ENCODE measurements around the gene CAMK2G. TPM values are rescaled to one million over a fixed set of nuclear protein-coding genes. Genes with fewer than 3 reads are reported as not detected.
A peak's percentile ranks its signal among the peaks of the same experiment; 100 is the strongest.

CAMK2G gene
- polyA plus RNA-seq, 2 of the 4 experiments (the other 2 are of a cell fraction) = 22.6 to 25.5 TPM

DNA sequence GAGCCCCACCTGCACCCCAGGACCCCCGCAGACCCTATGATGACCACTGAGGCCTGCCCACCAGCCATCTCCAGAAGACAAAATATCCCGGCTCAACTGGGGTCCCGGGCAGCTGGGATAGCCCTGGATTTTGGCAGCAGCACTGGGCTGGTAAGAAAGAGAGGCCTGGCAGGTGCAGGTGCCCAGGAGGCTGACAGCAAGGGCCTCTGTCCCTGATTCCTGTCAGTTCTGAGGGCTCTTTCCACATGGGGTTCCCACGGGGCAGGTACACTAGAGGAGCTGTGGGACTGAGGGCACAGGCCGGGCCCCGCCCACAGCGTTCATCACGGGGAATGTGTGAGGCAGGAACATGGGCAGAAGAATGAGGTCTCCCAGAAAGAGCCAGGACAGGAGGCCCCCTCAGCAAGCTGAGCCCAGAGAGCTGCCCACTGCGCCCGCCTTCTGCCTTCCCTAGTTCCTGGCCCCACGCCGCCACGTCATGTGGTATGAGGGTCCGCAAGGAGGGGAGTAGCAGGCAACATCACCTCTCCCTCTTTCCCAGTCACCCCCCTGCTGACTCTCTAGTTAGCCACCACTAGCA is 50.1 kb downstream of the CAMK2G start:
- H3K9me3 ChIP-seq = no peaks in the 10 kb centered on the region
- 0 out of 3 replicates have a peak, but pooled peaks cover 3% of the 10 kb centered on the region for H3K4me1 ChIP-seq
- DNase-seq (ENCODE audit: low read depth in 1 of 2, low spot score in 1 of 2) (no peak), FAIRE-seq (no peak), ATAC-seq (no peak)
- ChIA-PET POLR2A (no interaction called here), CTCF (interaction anchor here (0.6 to 1.7 kb wide), 4 partner anchors 13 to 668 kb away, joined by 3 to 9 read pairs (median 4); no protein-coding TSS in a partner anchor)
- no peak overlapping the region for H3K4me3 ChIP-seq
- no peak for TF ChIP-seq EHF (CRISPR knock-in tag; IDR thresholded peaks at IDR 0.05)
- TF ChIP-seq, protein P1, sequence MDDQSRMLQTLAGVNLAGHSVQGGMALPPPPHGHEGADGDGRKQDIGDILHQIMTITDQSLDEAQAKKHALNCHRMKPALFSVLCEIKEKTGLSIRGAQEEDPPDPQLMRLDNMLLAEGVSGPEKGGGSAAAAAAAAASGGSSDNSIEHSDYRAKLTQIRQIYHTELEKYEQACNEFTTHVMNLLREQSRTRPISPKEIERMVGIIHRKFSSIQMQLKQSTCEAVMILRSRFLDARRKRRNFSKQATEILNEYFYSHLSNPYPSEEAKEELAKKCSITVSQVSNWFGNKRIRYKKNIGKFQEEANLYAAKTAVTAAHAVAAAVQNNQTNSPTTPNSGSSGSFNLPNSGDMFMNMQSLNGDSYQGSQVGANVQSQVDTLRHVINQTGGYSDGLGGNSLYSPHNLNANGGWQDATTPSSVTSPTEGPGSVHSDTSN (IDR thresholded peaks at IDR 0.05) = no peak
- TF ChIP-seq PHF8 (IDR thresholded peaks at IDR 0.05; ENCODE audit: borderline replicate concordance, low read depth) = no peak
- no peak overlapping the region for H3K27ac ChIP-seq
- no peak overlapping the region for H3K4me2 ChIP-seq
- WGBS (ENCODE audit: missing lambda C conversion rate) = 91% methylated on average over 14 of the region's 14 CpGs

DNA sequence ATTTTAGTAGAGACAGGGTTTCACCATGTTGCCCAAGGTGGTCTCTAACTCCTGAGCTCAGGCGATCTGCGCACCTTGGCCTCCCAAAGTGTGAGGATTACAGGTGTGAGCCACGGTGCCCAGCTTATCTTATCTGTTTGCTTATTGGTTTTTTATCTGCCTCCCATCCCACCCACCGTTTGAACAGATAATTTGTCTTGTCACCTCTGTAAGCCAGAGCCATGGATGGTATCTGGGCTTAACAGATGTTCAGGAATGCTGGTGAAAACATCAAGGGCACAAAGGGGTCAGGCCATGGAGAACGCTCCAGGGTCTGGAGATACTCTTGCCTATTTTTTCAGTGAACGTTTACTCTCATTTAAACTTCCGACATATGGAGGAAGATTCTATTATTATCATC is 51.0 kb downstream of the CAMK2G start:
- no peak for FAIRE-seq
- no peak for ATAC-seq
- CTCF ChIA-PET = interaction anchor here (1.2 to 2.7 kb wide), 3 partner anchors 26 to 117 kb away, joined by 3 to 9 read pairs (median 8); no protein-coding TSS in a partner anchor
- 0 out of 3 replicates have a peak, but pooled peaks cover 3% of the 10 kb centered on the region for H3K4me1 ChIP-seq
- POLR2A ChIA-PET = no interaction called here
- WGBS (ENCODE audit: missing lambda C conversion rate) = 95% methylated on average over 7 of the region's 7 CpGs
- TF ChIP-seq HOXB5 (CRISPR knock-in tag; IDR thresholded peaks at IDR 0.05) (no peak), RAD21 (conservative IDR thresholded peaks at IDR 0.05 in 1 of 2, IDR thresholded peaks at IDR 0.05 in 1 of 2) (no peak), HOXA7 (CRISPR knock-in tag; IDR thresholded peaks at IDR 0.05) (no peak), JUN (IDR thresholded peaks at IDR 0.05) (no peak), PHF8 (IDR thresholded peaks at IDR 0.05; ENCODE audit: borderline replicate concordance, low read depth) (no peak)
- TF ChIP-seq, protein P2, sequence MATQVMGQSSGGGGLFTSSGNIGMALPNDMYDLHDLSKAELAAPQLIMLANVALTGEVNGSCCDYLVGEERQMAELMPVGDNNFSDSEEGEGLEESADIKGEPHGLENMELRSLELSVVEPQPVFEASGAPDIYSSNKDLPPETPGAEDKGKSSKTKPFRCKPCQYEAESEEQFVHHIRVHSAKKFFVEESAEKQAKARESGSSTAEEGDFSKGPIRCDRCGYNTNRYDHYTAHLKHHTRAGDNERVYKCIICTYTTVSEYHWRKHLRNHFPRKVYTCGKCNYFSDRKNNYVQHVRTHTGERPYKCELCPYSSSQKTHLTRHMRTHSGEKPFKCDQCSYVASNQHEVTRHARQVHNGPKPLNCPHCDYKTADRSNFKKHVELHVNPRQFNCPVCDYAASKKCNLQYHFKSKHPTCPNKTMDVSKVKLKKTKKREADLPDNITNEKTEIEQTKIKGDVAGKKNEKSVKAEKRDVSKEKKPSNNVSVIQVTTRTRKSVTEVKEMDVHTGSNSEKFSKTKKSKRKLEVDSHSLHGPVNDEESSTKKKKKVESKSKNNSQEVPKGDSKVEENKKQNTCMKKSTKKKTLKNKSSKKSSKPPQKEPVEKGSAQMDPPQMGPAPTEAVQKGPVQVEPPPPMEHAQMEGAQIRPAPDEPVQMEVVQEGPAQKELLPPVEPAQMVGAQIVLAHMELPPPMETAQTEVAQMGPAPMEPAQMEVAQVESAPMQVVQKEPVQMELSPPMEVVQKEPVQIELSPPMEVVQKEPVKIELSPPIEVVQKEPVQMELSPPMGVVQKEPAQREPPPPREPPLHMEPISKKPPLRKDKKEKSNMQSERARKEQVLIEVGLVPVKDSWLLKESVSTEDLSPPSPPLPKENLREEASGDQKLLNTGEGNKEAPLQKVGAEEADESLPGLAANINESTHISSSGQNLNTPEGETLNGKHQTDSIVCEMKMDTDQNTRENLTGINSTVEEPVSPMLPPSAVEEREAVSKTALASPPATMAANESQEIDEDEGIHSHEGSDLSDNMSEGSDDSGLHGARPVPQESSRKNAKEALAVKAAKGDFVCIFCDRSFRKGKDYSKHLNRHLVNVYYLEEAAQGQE (IDR thresholded peaks at IDR 0.05) = no peak
- TF ChIP-seq, protein P3, sequence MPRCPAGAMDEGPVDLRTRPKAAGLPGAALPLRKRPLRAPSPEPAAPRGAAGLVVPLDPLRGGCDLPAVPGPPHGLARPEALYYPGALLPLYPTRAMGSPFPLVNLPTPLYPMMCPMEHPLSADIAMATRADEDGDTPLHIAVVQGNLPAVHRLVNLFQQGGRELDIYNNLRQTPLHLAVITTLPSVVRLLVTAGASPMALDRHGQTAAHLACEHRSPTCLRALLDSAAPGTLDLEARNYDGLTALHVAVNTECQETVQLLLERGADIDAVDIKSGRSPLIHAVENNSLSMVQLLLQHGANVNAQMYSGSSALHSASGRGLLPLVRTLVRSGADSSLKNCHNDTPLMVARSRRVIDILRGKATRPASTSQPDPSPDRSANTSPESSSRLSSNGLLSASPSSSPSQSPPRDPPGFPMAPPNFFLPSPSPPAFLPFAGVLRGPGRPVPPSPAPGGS (IDR thresholded peaks at IDR 0.05) = no peak
- TF ChIP-seq, protein P4, sequence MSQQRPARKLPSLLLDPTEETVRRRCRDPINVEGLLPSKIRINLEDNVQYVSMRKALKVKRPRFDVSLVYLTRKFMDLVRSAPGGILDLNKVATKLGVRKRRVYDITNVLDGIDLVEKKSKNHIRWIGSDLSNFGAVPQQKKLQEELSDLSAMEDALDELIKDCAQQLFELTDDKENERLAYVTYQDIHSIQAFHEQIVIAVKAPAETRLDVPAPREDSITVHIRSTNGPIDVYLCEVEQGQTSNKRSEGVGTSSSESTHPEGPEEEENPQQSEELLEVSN (IDR thresholded peaks at IDR 0.05; ENCODE audit: borderline replicate concordance, low read depth) = no peak
- no peak for DNase-seq (ENCODE audit: low read depth in 1 of 2, low spot score in 1 of 2)
- H3K27ac ChIP-seq = no peak overlapping the region
- H3K4me2 ChIP-seq = no peak overlapping the region
- H3K4me3 ChIP-seq = no peak overlapping the region
- H3K9me3 ChIP-seq = no peaks in the 10 kb centered on the region

DNA sequence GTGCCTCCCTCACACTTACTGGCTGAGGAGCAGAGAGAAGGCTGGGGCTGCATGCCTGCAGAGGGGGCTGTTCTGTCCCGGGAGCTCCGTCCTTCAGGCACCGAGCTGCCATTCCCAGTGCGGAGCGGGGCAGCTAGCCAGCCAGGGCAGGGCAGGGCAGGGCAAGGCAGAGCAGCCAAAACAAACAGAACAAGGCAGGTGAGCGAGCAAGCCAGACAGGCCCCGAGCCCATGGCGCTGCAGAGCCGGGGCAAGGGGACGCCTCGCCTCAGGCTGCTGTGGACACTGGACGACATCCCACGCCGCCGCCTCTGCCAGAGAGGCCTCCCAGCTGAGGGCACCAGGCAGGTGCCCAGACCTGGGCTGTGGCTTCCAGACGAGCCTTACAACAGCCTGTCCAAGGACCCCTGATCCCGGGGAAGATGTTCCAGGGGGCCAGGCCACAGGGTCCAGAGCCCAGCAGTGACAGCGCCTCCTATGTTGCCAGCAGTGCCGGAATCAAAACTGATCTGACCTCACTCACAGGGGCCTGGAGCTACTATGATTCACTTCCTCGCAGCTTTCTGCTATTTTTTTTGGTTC is 54.8 kb downstream of the CAMK2G start:
- peak; percentile 14 to 45; a peak in 3 of 6 replicates for ATAC-seq
- Histone ChIP-seq H3K4me1 (no peaks in the 10 kb centered on the region), H3K4me2 (no peak overlapping the region), H3K9me3 (no peaks in the 10 kb centered on the region), H3K27ac (no peak overlapping the region), H3K4me3 (no peak overlapping the region)
- TF ChIP-seq EP300 (IDR thresholded peaks at IDR 0.05) (no peak), EHMT2 (IDR thresholded peaks at IDR 0.05; ENCODE audit: low read depth) (no peak), HOXB5 (CRISPR knock-in tag; IDR thresholded peaks at IDR 0.05) (no peak), POLR2AphosphoS2 (conservative IDR thresholded peaks at IDR 0.05; ENCODE audit: low read length) (no peak), KDM1A (IDR thresholded peaks at IDR 0.05; ENCODE audit: low read depth) (no peak), JUN (IDR thresholded peaks at IDR 0.05) (no peak), SREBF2 (IDR thresholded peaks at IDR 0.05) (no peak), JUNB (IDR thresholded peaks at IDR 0.05) (no peak)
- 83% methylated on average over 18 of the region's 20 CpGs for whole genome bisulfite sequencing (ENCODE audit: missing lambda C conversion rate)
- no peak for FAIRE-seq
- POLR2A ChIA-PET = no interaction called here
- CTCF ChIA-PET = interaction anchor here (1.0 to 2.5 kb wide), 6 partner anchors 8 to 331 kb away, joined by 3 to 12 read pairs (median 5); partner anchors contain the start of gene AP3M1
- DNase-seq (ENCODE audit: low read depth in 1 of 2, low spot score in 1 of 2) = no peak
